ENCODE data around the gene SPOP. TPM values are rescaled to one million over a fixed set of nuclear protein-coding genes. Genes with fewer than 3 reads are reported as not detected.
"Not testable (repeated sequence)": the region's sequence is repeated elsewhere in the genome, so short reads cannot be mapped to it uniquely, and the experiment has no call there.

The SPOP gene
- 56.2 and 63.8 TPM in 2 replicates for total RNA-seq (2014; rRNA removed; shearing (Covaris generic))
- 46.5 and 47.1 TPM in 2 replicates for polyA plus RNA-seq (2015; cell fraction: cytosol; rRNA removed)
- 57.0 and 57.5 TPM in 2 replicates for polyA plus RNA-seq (2015; cell fraction: nucleus; rRNA removed)

DNA sequence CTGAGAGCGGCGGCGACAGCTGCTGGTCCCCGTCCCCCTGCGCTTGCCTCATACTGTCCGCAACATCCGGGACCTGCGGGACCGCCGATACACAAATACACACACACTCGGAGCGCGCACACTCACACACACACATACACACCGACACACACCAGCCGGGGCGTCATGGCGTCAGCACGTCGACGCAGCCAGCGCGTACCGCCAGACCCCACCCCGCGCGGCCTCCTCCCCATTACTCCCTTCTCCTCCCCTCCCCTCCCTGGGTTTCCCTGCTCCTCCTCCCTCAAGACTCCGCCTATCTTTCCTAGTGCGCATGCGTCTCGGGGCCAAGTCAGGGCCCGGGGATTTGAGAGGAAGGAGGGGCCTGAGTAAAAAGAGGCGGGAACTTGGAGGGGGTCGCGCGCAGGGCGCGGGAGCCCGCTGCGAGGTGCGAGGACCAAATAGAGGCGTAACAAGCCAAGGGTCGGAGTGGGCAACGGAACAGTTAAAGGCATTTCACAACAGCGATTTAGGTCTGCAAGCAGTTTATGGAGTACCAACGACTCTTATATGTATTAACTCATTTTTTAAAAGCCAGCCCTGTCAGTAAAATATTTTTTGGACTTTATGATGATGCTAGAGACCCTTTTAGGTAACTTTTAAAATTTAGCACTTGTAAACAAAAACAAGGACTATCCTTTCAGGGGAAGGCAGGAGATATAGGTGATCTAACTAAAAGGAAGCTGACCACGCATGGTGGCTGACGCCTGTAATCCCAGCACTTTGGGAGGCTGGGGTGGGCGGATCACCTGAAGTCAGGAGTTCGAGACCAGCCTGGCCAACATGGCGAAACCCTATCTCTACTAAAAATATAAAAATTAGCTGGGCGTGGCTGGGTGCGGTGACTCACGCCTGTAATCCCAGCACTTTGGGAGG, at the start of gene SPOP:
Gene SPOP, minus strand, starts transcription at position 165 of the 915 bp plus-strand sequence. CDS start 55,287 bp downstream, outside the sequence.
- DNase-seq (ENCODE audit: low read depth) = peak; percentile 99

- no peak for DNase-seq (ENCODE audit: low read depth)
These were observed 49.5 kb upstream of the SPOP start for GRCh38 chr17:49727380-49727779.

DNA sequence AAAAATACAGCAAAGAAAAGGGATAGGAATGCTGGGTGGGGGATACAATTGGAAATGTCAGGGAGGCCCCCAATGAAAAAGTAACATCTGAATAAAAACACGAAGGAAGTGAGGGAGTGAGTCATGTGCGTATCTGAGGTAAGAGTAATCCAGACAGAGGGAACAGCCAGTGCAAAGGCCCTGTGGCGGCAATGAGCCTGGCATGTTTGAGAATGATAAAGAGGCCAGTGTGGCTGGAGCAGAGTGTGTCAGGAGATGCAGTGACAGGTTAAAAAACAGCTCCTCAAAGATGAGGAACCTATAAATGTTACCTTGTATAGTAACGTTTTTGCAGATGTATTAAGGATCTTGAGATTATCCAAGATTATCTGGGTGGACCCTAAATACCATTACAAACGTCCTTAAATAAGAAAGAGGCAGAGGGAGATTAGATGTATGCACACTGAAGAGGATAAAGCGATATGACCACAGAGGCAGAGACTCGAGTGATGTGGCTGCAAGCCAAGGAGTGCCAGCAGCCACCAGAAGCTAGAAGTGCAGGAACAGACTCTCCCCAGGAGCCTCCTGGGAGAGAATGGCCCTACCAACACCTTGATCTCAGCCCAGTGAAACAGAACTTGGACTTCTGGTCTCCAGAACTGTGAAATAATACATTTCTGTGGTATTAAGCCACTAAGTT, 47.7 kb upstream of the SPOP start:
- no peak for DNase-seq (ENCODE audit: low read depth)

- not testable (repeated sequence) for DNase-seq (ENCODE audit: low read depth)
These were observed 46.7 kb upstream of the SPOP start for GRCh38 chr17:49724552-49724951.

GRCh38 chr17:49723423-49723822, 45.5 kb upstream of the SPOP start:
- no peak for DNase-seq (ENCODE audit: low read depth)

DNA sequence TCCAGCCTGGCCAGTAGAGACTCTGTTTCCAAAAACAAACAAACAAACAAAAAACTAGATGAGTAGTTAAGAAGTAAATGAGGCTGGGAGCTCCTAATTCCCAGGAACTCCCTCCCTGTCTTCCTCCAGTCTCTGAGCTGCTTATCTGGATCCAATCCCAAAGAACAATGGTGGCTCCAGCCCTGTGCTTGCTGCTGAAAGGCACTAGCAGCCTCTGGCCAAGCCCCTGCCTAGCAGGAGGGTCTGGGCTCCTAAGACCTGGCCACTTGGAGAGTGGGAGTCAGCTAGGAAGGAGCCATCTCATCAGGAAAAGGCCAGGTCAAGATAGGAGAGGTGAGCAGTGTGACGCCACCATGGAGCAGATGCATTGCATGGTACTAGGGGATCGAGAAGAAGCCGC, 44.2 kb upstream of the SPOP start:
- DNase-seq (ENCODE audit: low read depth) = no peak

DNA sequence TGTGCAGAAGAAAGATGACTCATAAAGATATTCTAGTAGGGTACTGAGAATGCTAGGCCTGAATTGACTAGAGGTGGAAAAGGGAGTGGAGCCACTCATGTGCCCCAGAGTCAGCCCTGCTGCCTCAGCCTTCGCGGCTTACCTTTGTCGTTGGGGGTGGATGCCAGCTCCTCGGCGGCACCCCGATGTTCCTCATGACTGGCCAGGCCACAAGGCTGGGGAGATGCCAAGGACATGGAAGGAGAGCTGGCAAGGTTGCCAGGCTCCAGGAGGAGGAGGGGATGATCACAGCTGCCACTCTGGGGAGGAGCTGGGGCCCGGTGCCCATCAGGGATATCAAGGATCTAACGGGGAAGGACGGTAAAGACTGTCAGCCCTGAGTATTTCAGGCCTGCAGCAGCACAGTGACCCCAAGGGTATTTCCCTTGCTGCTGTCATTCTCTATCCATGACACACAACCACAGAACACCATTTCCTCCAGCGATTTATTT, 39.5 kb upstream of the SPOP start:
- peak; percentile 28 for DNase-seq (ENCODE audit: low read depth)

DNA sequence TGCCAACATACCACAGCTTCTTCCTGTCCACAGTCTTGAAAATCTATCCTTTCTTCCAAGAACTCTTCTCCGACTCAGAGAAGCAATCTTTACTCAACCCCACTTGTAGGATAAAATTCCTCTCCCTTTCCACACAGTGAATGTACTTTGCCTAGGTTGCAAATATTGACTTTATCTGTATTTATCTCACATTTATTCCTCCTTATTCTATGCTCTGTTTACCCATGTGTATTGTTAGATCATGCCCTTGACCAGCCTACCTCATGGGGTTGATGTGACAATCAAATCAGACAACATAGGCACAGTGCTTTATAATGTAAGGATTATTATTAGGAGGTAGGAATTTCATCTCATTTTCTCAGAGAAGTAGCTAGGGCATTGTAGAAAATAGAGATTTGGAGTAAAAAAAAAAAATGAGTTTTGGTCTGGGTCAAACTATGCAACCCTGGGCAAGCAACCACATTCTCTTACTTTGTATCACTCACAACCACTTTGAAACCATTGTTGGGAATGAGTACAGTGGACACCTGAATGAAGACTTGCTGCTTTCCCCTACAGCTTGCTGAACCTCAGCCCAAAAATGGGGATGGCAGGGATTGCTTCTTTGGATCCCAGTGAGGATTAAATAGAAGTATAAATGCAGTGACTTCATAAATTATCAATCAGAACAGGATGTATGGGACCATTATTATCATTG, 38.9 kb upstream of the SPOP start:
- DNase-seq (ENCODE audit: low read depth) = no peak

DNA sequence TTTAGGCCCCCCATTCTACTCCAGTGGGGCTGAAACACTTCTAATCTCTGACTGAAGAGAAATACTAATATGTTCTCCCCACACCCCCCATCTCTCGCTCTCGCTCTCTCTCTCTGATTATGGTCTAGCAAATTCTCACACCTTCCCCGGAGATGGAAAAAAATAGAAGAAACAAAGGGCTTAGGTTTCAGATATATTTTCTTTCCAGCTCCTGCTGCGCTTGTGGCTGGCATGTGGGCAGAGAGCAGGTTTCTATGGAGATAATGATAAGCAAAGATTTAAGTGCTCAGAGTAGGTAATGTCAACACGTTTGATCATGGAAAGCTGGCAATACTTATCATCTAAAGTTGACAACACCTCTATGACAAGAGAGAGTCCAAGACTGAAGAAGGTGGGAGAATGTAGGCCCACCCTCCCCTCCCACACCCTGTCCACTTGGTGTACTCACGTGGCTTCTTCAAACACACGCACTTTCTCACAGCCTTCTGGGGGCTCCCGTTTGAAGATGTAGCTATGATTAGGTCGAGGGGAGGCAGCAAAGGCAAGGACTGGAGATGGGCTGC, 37.9 kb upstream of the SPOP start:
- peak; percentile 13 for DNase-seq (ENCODE audit: low read depth)

DNA sequence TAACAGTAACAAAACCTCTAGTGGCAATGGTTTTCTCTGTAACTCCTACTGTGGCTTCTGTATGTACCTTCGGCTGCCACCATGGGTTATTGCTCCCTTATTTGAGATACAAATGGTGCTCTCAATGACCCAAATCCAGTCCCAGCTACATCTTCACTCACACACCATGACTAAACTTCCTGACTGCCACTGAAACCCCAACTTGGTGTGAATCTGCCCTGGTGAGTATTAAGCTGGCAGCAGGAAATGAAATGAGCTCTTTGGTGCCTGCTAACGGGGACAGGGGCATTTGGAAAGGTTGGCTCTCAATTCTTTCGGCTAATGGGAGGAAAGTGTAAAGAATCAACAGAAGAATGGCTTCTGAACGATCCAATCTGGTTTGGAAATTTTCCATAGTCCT, 37.3 kb upstream of the SPOP start:
- peak; percentile 55 for DNase-seq (ENCODE audit: low read depth)

- DNase-seq (ENCODE audit: low read depth) = peak; percentile 38
These were observed 30.8 kb upstream of the SPOP start for GRCh38 chr17:49708515-49709183.

DNA sequence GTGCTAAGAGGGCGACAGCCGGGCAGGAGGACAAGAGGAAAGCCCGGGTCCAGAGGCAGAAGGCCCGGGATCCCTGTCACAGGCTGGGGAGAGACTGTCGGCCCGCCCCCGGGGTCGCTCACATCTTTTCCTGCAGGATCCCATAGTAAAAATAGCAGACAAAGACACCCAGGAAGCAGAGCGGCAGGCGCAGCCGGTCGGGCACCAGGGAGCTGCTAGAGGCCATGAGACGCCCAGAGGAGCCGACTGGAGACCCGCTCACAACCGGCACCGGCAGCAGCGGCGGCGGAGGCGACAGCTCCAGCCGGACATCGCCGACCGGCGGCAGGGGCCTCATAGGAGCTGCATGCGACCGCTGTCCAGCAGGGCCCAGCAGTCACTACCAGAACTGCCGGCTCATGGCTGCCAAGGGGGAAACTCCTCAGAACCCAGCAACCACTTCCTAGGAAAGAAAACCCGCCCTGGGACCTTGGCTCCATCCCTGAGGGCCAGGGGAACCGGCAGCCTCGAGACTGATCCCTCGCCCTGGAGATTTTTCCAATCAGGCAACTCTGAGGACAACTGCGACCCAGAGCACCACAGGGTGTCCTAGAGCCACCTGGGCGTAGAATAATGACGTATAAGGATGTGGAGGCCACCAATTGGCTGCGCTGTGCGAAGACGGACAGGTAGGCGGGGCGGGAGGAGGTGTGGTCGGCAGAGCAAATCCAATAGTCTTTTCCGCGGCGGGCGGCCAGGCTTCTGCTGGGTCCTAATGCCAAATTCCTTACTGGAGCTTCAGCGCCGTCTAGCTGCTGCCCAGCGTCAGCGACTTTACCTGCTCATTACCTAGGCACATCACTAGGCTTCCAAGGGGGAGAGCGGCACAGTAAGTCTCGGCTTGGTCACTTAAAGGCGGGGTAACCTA, 30.0 kb upstream of the SPOP start, which contains the start of gene SLC35B1:
Gene SLC35B1, minus strand, starts transcription at position 357 of the 907 bp plus-strand sequence. Its CDS starts 131 bp downstream, at position 226.
- peak; percentile 99 for DNase-seq (ENCODE audit: low read depth)

DNA sequence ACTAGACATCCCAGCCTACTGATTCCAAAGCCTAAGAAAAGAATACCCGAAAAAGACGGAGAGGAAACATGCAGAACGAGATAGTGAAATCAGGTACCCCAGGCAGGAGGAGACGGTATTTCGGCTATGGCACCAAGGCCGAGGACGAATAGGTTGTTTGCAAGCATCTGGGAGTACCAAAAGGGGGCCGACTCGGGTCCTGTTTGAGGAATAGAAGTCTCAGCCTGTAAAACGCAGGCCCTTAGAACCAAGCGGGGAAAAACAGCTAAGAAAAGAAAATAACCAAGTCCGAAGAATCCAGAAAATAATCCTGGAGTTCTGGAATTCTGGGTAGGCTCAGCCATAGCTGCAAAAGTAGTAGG, 29.3 kb upstream of the SPOP start:
- no peak for DNase-seq (ENCODE audit: low read depth)

DNA sequence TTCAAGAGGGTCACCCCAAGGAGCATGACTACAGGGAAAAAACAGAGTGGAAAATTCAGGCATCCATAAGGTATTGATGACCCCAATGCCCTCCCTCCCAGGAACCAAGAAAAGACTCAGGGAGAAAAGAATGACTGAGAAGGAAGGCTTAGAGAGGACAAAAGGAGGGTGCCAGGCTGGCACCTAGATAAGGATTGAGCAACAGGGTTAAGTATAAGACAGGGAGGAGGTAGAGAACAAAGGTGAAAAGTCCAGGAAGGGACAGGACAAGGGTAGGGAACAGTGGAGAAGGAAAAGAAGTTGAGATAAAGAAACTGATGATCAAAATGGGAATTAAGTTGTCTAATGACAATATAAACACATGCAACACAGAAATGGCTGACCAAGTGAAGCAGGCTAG, 27.4 kb upstream of the SPOP start:
- no peak for DNase-seq (ENCODE audit: low read depth)

DNA sequence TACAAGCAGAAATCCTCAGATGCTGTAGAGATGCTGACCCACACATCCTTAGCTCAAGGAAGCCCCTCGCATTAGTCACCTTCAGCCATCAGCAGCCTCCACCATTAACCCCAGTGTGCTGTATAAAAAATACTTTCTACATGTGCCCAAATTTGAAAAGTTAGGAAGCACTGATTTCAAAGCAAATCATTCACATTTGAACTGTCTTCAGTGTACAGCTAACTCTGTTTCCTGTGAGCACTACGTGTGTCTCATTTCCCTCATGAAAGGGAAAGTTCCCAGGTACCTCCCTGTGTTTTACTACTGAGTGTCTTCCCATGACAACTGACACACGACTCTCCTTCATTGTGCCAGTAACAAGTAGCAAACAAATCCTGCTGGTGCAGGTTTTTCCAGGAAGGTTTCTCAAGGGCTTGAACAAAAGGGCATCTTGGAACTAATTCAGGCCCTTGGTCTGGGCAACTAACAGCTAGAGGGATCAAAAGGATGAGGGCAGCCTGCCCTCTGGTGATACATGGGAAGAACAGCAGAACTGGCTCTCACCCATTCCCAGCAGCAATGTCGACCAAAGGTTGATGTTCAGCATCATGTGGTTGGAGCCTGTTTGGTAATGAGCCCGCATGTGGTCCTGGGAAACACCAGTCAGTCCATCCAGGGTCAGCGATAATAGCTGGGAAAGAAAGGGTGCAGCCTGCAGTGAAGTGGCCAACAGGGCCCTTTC, 25.8 kb upstream of the SPOP start:
- peak; percentile 31 for DNase-seq (ENCODE audit: low read depth)

GRCh38 chr17:49700960-49701359, 23.1 kb upstream of the SPOP start:
- DNase-seq (ENCODE audit: low read depth) = no peak

DNA sequence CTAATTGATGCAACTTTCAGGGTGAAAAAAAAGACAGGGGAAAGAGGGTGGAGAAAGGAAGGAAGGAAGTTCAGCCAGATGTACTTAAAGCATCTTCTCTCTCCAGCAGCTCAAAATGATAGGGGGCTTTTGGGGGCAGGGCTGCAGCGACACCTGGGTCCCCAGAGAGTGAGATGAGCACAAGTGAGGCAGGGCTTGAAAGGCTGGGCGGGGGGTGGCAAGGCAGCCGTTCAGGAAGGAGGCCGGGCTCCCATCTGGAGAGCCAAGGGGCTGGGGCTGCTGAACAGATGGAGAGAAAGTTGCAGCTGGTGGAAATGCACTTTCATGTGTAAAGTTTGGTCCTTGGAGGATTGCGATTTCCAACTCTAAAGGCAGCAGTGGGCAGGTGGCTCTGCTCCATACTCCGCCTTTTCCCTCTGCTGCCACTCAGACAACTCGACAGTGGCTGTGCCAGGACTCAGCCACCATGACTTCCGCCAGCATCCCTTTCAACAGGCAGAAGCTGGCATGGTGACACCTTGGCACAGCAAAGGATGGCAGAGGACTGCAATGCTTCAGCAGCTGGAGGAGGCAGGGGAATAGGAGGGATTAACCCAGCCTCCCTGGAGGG, 22.2 kb upstream of the SPOP start:
- DNase-seq (ENCODE audit: low read depth) = no peak

DNA sequence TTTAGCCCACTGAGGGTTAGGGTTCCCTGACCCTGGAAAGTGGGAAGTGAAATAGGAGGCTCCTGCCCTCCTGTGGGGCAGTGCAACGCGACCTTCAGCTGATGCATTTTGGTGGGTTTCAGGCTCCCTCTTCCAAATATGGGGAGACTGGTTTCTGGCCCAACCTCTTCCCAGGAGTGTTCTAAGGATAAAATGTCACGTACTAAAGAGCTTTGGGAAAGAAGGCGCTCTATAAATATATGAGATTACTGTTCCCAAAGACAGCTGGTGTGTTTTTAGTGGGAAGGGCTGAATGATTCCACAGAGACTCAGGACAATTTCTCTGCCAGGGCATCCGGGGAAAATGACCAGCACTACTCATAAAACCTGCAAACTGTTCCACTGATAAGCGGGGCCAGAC, 20.1 kb upstream of the SPOP start:
- DNase-seq (ENCODE audit: low read depth) = no peak

Measured in HT1080 (cell line).